ENCODE measurements around the gene KMT5C.
A peak's percentile ranks its signal among the peaks of the same experiment; 100 is the strongest.

The KMT5C gene

GRCh38 chr19:55339105-55339888 is at the start of gene KMT5C:
Gene KMT5C, plus strand, starts transcription at chr19:55339876. Its CDS starts 2,061 bp downstream, at chr19:55341937.
- DNase-seq = peak; percentile 100

GRCh38 chr19:55297267-55297666 is 42.4 kb upstream of the KMT5C start:
- DNase-seq = no peak

- DNase-seq = no peak
These were observed 39.7 kb upstream of the KMT5C start for GRCh38 chr19:55299991-55300390.

- no peak for DNase-seq
These were observed 38.7 kb upstream of the KMT5C start for GRCh38 chr19:55300886-55301458.

- DNase-seq = no peak
These were observed 38.0 kb upstream of the KMT5C start for GRCh38 chr19:55301459-55302317.

GRCh38 chr19:55302318-55302703 is 37.4 kb upstream of the KMT5C start:
- no peak for DNase-seq

- no peak for DNase-seq
These were observed 36.2 kb upstream of the KMT5C start for GRCh38 chr19:55303477-55303876.

- peak in 1 of 2 experiments; percentile 67 for DNase-seq
These were observed 35.2 kb upstream of the KMT5C start for GRCh38 chr19:55304279-55304978.

GRCh38 chr19:55304980-55305379 is 34.7 kb upstream of the KMT5C start:
- DNase-seq = no peak

GRCh38 chr19:55305491-55305890 is 34.2 kb upstream of the KMT5C start:
- peak in 1 of 2 experiments; percentile 44 for DNase-seq

- no peak for DNase-seq
These were observed 33.6 kb upstream of the KMT5C start for GRCh38 chr19:55305983-55306562.

- no peak for DNase-seq
These were observed 33.0 kb upstream of the KMT5C start for GRCh38 chr19:55306712-55307111.

- no peak for DNase-seq
These were observed 31.4 kb upstream of the KMT5C start for GRCh38 chr19:55308281-55308680.

- no peak for DNase-seq
These were observed 30.2 kb upstream of the KMT5C start for GRCh38 chr19:55309448-55309847.

GRCh38 chr19:55310498-55310897 is 29.2 kb upstream of the KMT5C start:
- DNase-seq = no peak

GRCh38 chr19:55311397-55311796 is 28.3 kb upstream of the KMT5C start:
- DNase-seq = no peak

GRCh38 chr19:55311797-55312196 is 27.9 kb upstream of the KMT5C start:
- no peak for DNase-seq

GRCh38 chr19:55312621-55313512 is 26.8 kb upstream of the KMT5C start:
- no peak for DNase-seq

- no peak for DNase-seq
These were observed 25.3 kb upstream of the KMT5C start for GRCh38 chr19:55314396-55314795.

GRCh38 chr19:55315956-55316525 is 23.6 kb upstream of the KMT5C start:
- no peak for DNase-seq

- DNase-seq = no peak
These were observed 23.0 kb upstream of the KMT5C start for GRCh38 chr19:55316646-55317045.

All from NCI-H524 (cell line).